CD14-positive monocyte (primary cell): Measurements from ENCODE around the gene EDN2. TPM values are rescaled to one million over a fixed set of nuclear protein-coding genes. Genes with fewer than 3 reads are reported as not detected.

Experiments
- DNase-seq, 3 donors: peaks; one replicate each; pipeline ENCODE4 v3.0.0-alpha.2; 2011 to 2022
- H2AFZ ChIP-seq: 2 replicates; pipeline ENCODE4 v1.6.0; 2012; ENCODE audit warnings: mild to moderate bottlenecking, low read depth, low read length, inconsistent platforms; ENCODE audit not compliant: insufficient read depth, poor library complexity, severe bottlenecking
- H3K27ac ChIP-seq, 2 donors: 1 replicate in 1 of 2; 2 replicates in 1 of 2; pipeline ENCODE4 v1.5.1; 2012 to 2013; ENCODE audit warnings: low read length in 2 of 2, control low read depth in 1 of 2, inconsistent platforms in 1 of 2, low read depth in 1 of 2, mild to moderate bottlenecking in 1 of 2
- H3K27me3 ChIP-seq, 2 donors: one replicate each; pipeline versions ENCODE4 v1.6.0 to v1.6.1; 2011 to 2013; ENCODE audit warnings: low read length in 2 of 2; ENCODE audit not compliant: control insufficient read depth in 2 of 2, insufficient read depth in 2 of 2
- H3K36me3 ChIP-seq, 2 donors: replicated peaks in 1 of 2; 1 replicate in 1 of 2; 2 replicates in 1 of 2; pipeline versions ENCODE4 v1.5.1 to v1.6.1; 2012 to 2013; ENCODE audit warnings: low read length in 2 of 2, control low read depth in 1 of 2, inconsistent platforms in 1 of 2, mild to moderate bottlenecking in 1 of 2; ENCODE audit not compliant: insufficient read depth in 2 of 2, control insufficient read depth in 1 of 2
- H3K4me1 ChIP-seq, 2 donors: 1 replicate in 1 of 2; 2 replicates in 1 of 2; pipeline versions ENCODE4 v1.5.1 to v1.6.1; 2012 to 2013; ENCODE audit warnings: low read length in 2 of 2, control low read depth in 1 of 2, inconsistent platforms in 1 of 2, mild to moderate bottlenecking in 1 of 2, moderate library complexity in 1 of 2; ENCODE audit not compliant: insufficient read depth in 2 of 2, control insufficient read depth in 1 of 2
- H3K4me2 ChIP-seq: replicated peaks from 2 replicates; pipeline ENCODE3; 2012; ENCODE audit warnings: low read length, moderate library complexity, mild to moderate bottlenecking; ENCODE audit not compliant: poor library complexity, severe bottlenecking; ENCODE audit errors: extremely low read depth
- H3K4me3 ChIP-seq, 3 experiments: fragments of 200-600 bp in 1 of 3; sonication (generic) in 1 of 3; replicated peaks in 1 of 3; 1 replicate in 2 of 3; 2 replicates in 1 of 3; pipeline ENCODE4 v1.5.1; 2011 to 2013; ENCODE audit warnings: low read length in 3 of 3, mild to moderate bottlenecking in 3 of 3, control low read depth in 2 of 3, low read depth in 2 of 3, inconsistent platforms in 1 of 3, moderate library complexity in 1 of 3
- H3K79me2 ChIP-seq: 2 replicates; pipeline ENCODE4 v1.6.0; 2012; ENCODE audit warnings: mild to moderate bottlenecking, control low read depth, inconsistent platforms, low read length, moderate library complexity; ENCODE audit not compliant: insufficient read depth
- H3K9ac ChIP-seq: 2 replicates; pipeline ENCODE4 v1.6.0; 2017; ENCODE audit warnings: low read length, mild to moderate bottlenecking; ENCODE audit not compliant: insufficient read depth, poor library complexity, severe bottlenecking
- H3K9me3 ChIP-seq, 2 donors: replicated peaks in 1 of 2; 1 replicate in 1 of 2; 2 replicates in 1 of 2; pipeline versions ENCODE4 v1.5.1 to v1.6.1; 2012 to 2013; ENCODE audit warnings: low read length in 2 of 2, control low read depth in 1 of 2; ENCODE audit not compliant: control insufficient read depth in 1 of 2, insufficient read depth in 1 of 2
- H4K20me1 ChIP-seq: 2 replicates; pipeline ENCODE4 v1.6.0; 2012; ENCODE audit warnings: mild to moderate bottlenecking, low read length, control low read depth, moderate library complexity; ENCODE audit not compliant: insufficient read depth
- H3K27ac Mint-ChIP-seq, 7 donors: one replicate each; pipeline ENCODE4 v1.8.0; 2020; ENCODE audit warnings: mild to moderate bottlenecking in 7 of 7, mixed read lengths in 7 of 7, moderate library complexity in 6 of 7, inconsistent platforms in 2 of 7
- H3K27me3 Mint-ChIP-seq, 3 donors: one replicate each; pipeline ENCODE4 v1.8.0; 2021 to 2022; ENCODE audit warnings: low read depth in 3 of 3, mild to moderate bottlenecking in 3 of 3, mixed read lengths in 3 of 3, moderate library complexity in 3 of 3, inconsistent platforms in 1 of 3
- H3K36me3 Mint-ChIP-seq, 2 donors: one replicate each; pipeline ENCODE4 v1.8.0; 2020; ENCODE audit warnings: mixed read lengths in 2 of 2, inconsistent platforms in 1 of 2, mild to moderate bottlenecking in 1 of 2
- H3K4me1 Mint-ChIP-seq: one replicate; pipeline ENCODE4 v1.8.0; 2020; ENCODE audit warnings: mild to moderate bottlenecking, mixed read lengths
- H3K4me3 Mint-ChIP-seq, 2 donors: one replicate each; pipeline ENCODE4 v1.8.0; 2020; ENCODE audit warnings: mild to moderate bottlenecking in 2 of 2, mixed read lengths in 2 of 2, moderate library complexity in 1 of 2
- H3K9me3 Mint-ChIP-seq, 7 donors: one replicate each; pipeline ENCODE4 v1.8.0; 2020 to 2022; ENCODE audit warnings: mixed read lengths in 7 of 7, mild to moderate bottlenecking in 6 of 7, moderate library complexity in 6 of 7, inconsistent platforms in 2 of 7
- WGBS: methylation state at CpG from one replicate; pipeline ENCODE4 v1.1.5; 2013; ENCODE audit warnings: missing lambda C conversion rate; ENCODE audit not compliant: insufficient coverage; 5-methylcytosine and 5-hydroxymethylcytosine counted together
- intact Hi-C, 2 donors: fragments of 100-400 bp; cut with micrococcal nuclease; formaldehyde crosslinking; loops; one replicate each; pipeline versions ENCODE4 v1.15.0 to v1.15.1; 2023
- polyA plus RNA-seq, 3 donors: library from polyadenylated mRNA; depleted of rRNA in 1 of 3; unstranded in 2 of 3; stranded (reverse) in 1 of 3; fragments of 300-500 nt in 2 of 3; fragments of >200 nt in 1 of 3; fragmentation: Illumina TruSeq in 2 of 3; gene quantifications; 1 replicate in 2 of 3; 2 replicates in 1 of 3; pipeline ENCODE4 v1.2.3, GENCODE V29; 2012 to 2021
- TF ChIP-seq, protein P1 (sequence below): fragments of 200-600 bp; IDR thresholded peaks from one replicate; pipeline ENCODE4 v1.8.0; 2022; ENCODE audit warnings: antibody characterized with exemption, mild to moderate bottlenecking

The EDN2 gene
- polyA plus RNA-seq, 3 donors: not detected

DNA sequence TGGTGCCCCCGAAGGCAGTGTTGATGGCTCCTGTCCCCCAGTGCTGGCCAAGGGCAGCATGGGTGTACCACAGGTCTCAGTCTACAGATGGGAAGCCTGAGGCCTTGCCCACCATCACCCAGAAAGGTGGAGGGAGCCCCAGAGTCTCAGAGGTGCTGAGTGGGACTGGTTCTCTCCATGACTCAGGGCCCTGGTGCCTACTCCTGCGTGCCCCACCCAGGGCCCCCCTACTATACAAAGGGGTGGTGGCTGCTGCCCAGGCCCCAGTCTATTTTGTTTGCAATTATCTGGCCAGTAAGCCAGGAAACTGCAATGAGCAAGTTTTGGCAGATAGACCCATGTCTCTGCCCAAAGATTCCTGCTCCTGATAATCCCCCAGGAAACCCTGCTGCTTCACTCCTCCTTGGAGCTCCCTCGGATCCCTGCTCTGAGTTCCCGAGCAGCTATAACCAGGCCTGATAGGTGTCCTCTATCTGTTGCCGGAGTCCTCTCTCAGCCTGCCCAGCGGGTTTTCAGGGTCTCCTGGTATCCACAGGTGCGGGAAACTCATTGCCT is 41.7 kb downstream of the EDN2 start:
- DNase-seq: no peak
- H3K79me2 ChIP-seq: no peaks in the 10 kb centered on the region
- no peak overlapping the region for H3K4me2 ChIP-seq
- H3K27ac ChIP-seq: no peak overlapping the region
- no peak overlapping the region for H2AFZ ChIP-seq
- H3K36me3 ChIP-seq: no peaks in the 10 kb centered on the region
- H3K9me3 ChIP-seq: peaks cover 9 to 16% of the 10 kb centered on the region in 2 donors
- Mint-ChIP-seq H3K4me3 (no peak overlapping the region), H3K36me3 (no peaks in the 10 kb centered on the region), H3K9me3 (peaks cover 0 to 14% (median 11%) of the 10 kb centered on the region in 7 donors), H3K4me1 (no peaks in the 10 kb centered on the region), H3K27ac (no peak overlapping the region), H3K27me3 (peaks cover 2 to 9% (median 2%) of the 10 kb centered on the region in 3 donors)
- no peak overlapping the region for H3K9ac ChIP-seq
- no peaks in the 10 kb centered on the region for H3K4me1 ChIP-seq
- H3K4me3 ChIP-seq: no peak overlapping the region
- no peaks in the 10 kb centered on the region for H3K27me3 ChIP-seq
- TF ChIP-seq, protein P1, sequence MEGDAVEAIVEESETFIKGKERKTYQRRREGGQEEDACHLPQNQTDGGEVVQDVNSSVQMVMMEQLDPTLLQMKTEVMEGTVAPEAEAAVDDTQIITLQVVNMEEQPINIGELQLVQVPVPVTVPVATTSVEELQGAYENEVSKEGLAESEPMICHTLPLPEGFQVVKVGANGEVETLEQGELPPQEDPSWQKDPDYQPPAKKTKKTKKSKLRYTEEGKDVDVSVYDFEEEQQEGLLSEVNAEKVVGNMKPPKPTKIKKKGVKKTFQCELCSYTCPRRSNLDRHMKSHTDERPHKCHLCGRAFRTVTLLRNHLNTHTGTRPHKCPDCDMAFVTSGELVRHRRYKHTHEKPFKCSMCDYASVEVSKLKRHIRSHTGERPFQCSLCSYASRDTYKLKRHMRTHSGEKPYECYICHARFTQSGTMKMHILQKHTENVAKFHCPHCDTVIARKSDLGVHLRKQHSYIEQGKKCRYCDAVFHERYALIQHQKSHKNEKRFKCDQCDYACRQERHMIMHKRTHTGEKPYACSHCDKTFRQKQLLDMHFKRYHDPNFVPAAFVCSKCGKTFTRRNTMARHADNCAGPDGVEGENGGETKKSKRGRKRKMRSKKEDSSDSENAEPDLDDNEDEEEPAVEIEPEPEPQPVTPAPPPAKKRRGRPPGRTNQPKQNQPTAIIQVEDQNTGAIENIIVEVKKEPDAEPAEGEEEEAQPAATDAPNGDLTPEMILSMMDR: no peak
- intact Hi-C loops: no loop called here
- 78% methylated on average over 5 of the region's 7 CpGs for WGBS
- H4K20me1 ChIP-seq: no peaks in the 10 kb centered on the region

- WGBS: 82% methylated on average over 3 of the region's 4 CpGs
- no peak overlapping the region for H3K9ac ChIP-seq
- intact Hi-C loops: no loop called here
These were observed 44.0 kb downstream of the EDN2 start for GRCh38 chr1:41440321-41441085.

More at GRCh38 chr1:41440321-41441085, 44.0 kb downstream of the EDN2 start:
- H3K4me3 Mint-ChIP-seq: no peak overlapping the region
- H3K4me2 ChIP-seq: no peak overlapping the region
- H3K27ac ChIP-seq: no peak overlapping the region
- no peak overlapping the region for H3K4me3 ChIP-seq
- peaks cover 9 to 15% of the 10 kb centered on the region in 2 donors for H3K9me3 ChIP-seq
- no peaks in the 10 kb centered on the region for H4K20me1 ChIP-seq
- H3K36me3 ChIP-seq: no peaks in the 10 kb centered on the region
- peaks cover 0 to 14% (median 11%) of the 10 kb centered on the region in 7 donors for H3K9me3 Mint-ChIP-seq
- DNase-seq: no peak
- H3K27me3 ChIP-seq: peaks cover 0 to 7% of the 10 kb centered on the region in 2 donors
- no peaks in the 10 kb centered on the region for H3K79me2 ChIP-seq
- H3K27ac Mint-ChIP-seq: no peak overlapping the region
- TF ChIP-seq, protein P1: no peak
- H3K4me1 Mint-ChIP-seq: no peaks in the 10 kb centered on the region
- peaks cover 13 to 20% (median 15%) of the 10 kb centered on the region in 3 donors for H3K27me3 Mint-ChIP-seq
- H3K4me1 ChIP-seq: no peaks in the 10 kb centered on the region
- no peak overlapping the region for H2AFZ ChIP-seq
- H3K36me3 Mint-ChIP-seq: no peaks in the 10 kb centered on the region
